HFFc6 (cell line): ENCODE data around the gene GLI3. TPM values are rescaled to one million over a fixed set of nuclear protein-coding genes. Genes with fewer than 3 reads are reported as not detected.

ENCODE experiments used
- DNase-seq: peaks from one replicate; pipeline ENCODE4 v3.0.0-alpha.2; 2018
- H3K27ac Mint-ChIP-seq: 2 replicates; pipeline ENCODE4 v1.8.0; 2020; ENCODE audit warnings: mild to moderate bottlenecking, mixed read lengths
- H3K27me3 Mint-ChIP-seq: 2 replicates; pipeline ENCODE4 v1.8.0; 2021; ENCODE audit warnings: mild to moderate bottlenecking, moderate library complexity, mixed read lengths; ENCODE audit not compliant: insufficient read depth
- H3K36me3 Mint-ChIP-seq: 2 replicates; pipeline ENCODE4 v1.8.0; 2021; ENCODE audit warnings: low read depth, mixed read lengths
- H3K4me1 Mint-ChIP-seq: 2 replicates; pipeline ENCODE4 v1.8.0; 2020; ENCODE audit warnings: low read depth, mixed read lengths
- H3K4me3 Mint-ChIP-seq: 2 replicates; pipeline ENCODE4 v1.8.0; 2020; ENCODE audit warnings: mild to moderate bottlenecking, moderate library complexity, mixed read lengths
- H3K9me3 Mint-ChIP-seq: 2 replicates; pipeline ENCODE4 v1.8.0; 2020; ENCODE audit warnings: mild to moderate bottlenecking, mixed read lengths
- total RNA-seq, 6 experiments: library from RNA; stranded (reverse); fragmentation: NEBNext Ultra II Directional; extraction: Animal tissue kit (Norgen Biotek cat#: 25700); gene quantifications; 2 replicates in 1 of 6; 3 replicates in 5 of 6; pipeline ENCODE4 v1.2.3, GENCODE V29; 2021
- TF ChIP-seq, protein P1 (sequence below): fragments of 200-600 bp; sonication (generic); IDR thresholded peaks from 2 replicates; pipeline ENCODE4 v1.5.0; 2021; ENCODE audit warnings: antibody characterized with exemption, mild to moderate bottlenecking

The GLI3 gene
- total RNA-seq, 6 experiments from 2014 or later = 12.5 to 23.0 (median 21.7) TPM

DNA sequence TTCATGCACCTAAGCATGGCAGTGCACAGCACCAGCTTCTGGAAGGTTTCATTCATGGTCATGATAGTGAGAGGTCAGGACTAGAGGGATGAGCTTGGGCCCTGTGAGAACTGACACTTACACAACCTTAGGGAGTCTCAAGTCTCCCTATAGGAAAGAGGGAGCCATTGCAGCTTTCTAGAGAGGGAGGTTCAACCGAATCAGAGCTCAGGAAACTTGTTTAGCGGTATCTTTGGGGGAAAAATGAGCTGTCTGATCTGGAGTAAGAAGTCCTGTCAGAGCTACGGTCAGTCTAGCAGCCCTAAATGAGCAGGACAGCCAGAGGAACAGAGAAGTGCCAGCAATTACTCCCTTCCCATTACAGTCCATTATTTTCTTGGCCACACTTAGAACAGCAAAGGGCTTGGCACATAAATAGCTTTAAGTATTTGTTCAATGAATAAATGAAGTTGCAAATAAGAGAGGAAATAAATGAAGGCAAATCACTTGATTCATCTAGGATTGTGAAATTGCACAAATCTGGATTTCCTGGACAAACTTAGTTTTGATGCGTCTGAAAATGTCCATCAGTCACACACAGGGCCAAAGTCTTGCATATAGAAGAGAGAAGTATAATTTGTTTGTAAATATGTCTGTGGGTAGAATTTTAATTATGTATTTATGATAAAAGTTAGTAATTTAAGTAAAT lies 262.0 kb downstream of the GLI3 start:
- no peak overlapping the region for H3K27ac Mint-ChIP-seq
- no peak for DNase-seq
- H3K9me3 Mint-ChIP-seq = no peaks in the 10 kb centered on the region
- H3K4me3 Mint-ChIP-seq = no peak overlapping the region
- TF ChIP-seq, protein P1, sequence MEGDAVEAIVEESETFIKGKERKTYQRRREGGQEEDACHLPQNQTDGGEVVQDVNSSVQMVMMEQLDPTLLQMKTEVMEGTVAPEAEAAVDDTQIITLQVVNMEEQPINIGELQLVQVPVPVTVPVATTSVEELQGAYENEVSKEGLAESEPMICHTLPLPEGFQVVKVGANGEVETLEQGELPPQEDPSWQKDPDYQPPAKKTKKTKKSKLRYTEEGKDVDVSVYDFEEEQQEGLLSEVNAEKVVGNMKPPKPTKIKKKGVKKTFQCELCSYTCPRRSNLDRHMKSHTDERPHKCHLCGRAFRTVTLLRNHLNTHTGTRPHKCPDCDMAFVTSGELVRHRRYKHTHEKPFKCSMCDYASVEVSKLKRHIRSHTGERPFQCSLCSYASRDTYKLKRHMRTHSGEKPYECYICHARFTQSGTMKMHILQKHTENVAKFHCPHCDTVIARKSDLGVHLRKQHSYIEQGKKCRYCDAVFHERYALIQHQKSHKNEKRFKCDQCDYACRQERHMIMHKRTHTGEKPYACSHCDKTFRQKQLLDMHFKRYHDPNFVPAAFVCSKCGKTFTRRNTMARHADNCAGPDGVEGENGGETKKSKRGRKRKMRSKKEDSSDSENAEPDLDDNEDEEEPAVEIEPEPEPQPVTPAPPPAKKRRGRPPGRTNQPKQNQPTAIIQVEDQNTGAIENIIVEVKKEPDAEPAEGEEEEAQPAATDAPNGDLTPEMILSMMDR = no peak
- H3K36me3 Mint-ChIP-seq = peaks cover 10% of the 10 kb centered on the region; the same call in 1 of the 2 replicates
- no peaks in the 10 kb centered on the region for H3K27me3 Mint-ChIP-seq
- H3K4me1 Mint-ChIP-seq = peaks cover 23% of the 10 kb centered on the region

DNA sequence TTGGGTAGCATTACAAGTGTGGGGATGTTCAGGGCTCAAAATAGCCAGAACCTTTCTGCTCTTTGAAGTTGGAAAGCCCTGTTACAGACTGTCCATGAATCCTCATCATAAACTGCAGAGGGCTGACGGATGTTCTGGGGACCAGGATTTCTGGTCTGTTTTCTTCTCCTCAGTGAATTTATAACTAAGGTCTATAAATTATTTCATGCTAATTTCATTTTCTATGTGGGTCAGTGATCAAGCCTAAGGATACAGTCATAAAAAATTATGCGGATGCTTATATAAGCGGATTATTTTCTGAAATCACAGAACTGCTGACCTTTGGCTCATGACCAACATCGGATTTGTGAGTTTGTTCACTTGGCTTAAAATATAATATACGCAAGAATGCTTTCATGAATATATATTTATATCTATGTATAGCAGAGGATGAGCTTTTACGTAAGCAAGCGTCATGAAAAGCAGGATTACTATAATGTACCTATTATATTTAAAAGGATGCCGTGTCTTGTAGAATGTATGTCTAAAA lies 263.7 kb downstream of the GLI3 start:
- H3K4me3 Mint-ChIP-seq = no peak overlapping the region
- DNase-seq = no peak
- TF ChIP-seq, protein P1 = no peak
- no peak overlapping the region for H3K27ac Mint-ChIP-seq
- H3K4me1 Mint-ChIP-seq = peaks cover 19% of the 10 kb centered on the region
- no peaks in the 10 kb centered on the region for H3K9me3 Mint-ChIP-seq
- peaks cover 6% of the 10 kb centered on the region; the same call in 1 of the 2 replicates for H3K36me3 Mint-ChIP-seq
- no peaks in the 10 kb centered on the region for H3K27me3 Mint-ChIP-seq

DNA sequence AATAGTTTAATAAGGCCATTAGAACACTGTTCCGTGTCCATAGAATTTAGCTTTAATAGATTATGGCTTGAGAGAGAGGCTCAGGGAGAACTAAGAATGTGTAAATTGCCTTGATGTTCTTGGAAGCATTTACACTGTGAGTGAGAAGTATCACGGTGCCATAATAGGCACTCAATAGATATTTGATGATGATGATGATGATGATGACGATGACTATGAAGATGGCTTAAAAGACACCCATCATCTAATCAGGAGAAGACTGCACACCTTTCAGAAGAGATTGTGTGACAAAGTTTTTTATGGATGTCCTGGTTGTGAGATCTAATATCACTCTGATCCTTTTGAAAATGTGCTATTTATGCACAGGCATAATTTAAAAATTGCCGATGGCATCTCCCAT lies 264.2 kb downstream of the GLI3 start:
- Mint-ChIP-seq H3K36me3 (peaks cover 8% of the 10 kb centered on the region), H3K9me3 (no peaks in the 10 kb centered on the region), H3K27me3 (no peaks in the 10 kb centered on the region), H3K4me3 (no peak overlapping the region), H3K4me1 (peaks cover 19% of the 10 kb centered on the region), H3K27ac (no peak overlapping the region)
- no peak for DNase-seq
- TF ChIP-seq, protein P1 = no peak

DNA sequence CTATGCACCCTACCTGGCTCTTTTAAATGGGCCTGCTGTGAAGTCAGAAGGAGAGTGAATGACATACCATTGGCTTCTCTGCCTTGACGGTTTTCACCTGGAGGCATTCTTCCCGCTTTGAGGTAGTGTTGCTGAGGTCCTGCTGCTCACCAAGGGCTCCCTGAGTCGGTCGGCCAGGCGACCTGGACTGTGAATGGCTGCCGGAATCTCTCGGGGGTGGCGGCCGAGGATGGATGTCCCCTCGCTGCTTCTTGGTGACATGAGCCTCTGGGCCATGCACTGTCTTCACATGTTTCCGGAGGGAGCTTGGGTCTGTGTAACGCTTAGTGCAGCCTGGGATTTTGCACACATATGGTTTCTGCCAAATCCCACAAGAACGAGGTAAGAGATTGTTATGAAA lies 264.7 kb downstream of the GLI3 start:
- TF ChIP-seq, protein P1 = no peak
- peaks cover 18% of the 10 kb centered on the region for H3K4me1 Mint-ChIP-seq
- no peak overlapping the region for H3K27ac Mint-ChIP-seq
- peaks cover 13% of the 10 kb centered on the region for H3K36me3 Mint-ChIP-seq
- DNase-seq = no peak
- no peaks in the 10 kb centered on the region for H3K9me3 Mint-ChIP-seq
- no peak overlapping the region for H3K4me3 Mint-ChIP-seq
- no peaks in the 10 kb centered on the region for H3K27me3 Mint-ChIP-seq

DNA sequence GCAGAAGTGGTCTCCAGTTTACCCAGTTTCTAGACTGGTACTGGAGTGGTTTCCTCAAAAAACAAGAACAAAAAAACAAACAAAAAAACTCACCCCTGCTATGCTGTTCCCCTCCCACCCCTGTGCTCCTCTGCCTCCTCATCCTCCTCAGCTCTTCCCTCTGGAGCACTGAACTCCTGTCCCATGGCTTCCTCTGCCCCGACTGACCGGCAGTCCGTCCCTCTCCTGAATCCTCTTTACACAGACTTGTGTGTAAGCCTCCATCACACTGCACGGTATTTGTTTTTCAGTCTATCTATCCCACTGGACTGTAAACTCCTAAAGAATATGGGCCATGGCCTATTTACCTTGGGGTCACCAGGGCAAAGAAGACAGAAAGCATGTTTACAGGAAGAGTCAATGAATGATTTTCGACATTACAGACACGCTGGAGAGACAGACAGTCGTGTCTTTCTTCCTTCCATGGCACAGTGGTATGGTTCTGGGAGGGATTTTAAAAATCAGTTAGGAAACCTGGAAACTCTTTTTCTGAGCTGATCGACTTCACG lies 265.3 kb downstream of the GLI3 start:
- Mint-ChIP-seq H3K4me3 (no peak overlapping the region), H3K36me3 (peaks cover 18% of the 10 kb centered on the region), H3K9me3 (no peaks in the 10 kb centered on the region), H3K27ac (no peak overlapping the region), H3K27me3 (no peaks in the 10 kb centered on the region), H3K4me1 (peaks cover 18% of the 10 kb centered on the region)
- TF ChIP-seq, protein P1 = no peak
- DNase-seq = no peak
